Fibroblast of skin of right quadriceps (primary cell): ENCODE results near the gene ADAMTS8.

Experiments used
- DNase-seq: peaks from one replicate; pipeline ENCODE4 v3.0.0-alpha.2; 2013

The ADAMTS8 gene

DNA sequence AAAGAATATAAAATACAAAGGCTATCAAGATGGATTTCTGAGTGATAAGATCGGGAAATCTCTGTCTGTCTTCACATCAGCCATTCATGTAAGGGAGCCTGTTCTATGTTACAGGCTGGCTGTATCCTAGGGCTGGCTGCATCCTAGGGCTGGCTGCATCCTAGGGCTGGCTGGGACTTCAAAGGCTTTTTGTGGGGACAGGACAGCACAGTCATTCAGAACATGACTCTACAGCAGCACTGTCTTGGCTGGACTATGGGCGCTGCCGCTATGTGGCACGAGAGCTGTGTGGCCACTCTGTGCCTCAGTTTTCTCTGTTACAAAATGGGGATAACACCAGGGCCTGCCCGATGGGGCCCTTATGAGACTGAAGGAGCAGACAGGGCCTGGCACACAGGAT lies 10.2 kb downstream of the ADAMTS8 start:
- no peak for DNase-seq

DNA sequence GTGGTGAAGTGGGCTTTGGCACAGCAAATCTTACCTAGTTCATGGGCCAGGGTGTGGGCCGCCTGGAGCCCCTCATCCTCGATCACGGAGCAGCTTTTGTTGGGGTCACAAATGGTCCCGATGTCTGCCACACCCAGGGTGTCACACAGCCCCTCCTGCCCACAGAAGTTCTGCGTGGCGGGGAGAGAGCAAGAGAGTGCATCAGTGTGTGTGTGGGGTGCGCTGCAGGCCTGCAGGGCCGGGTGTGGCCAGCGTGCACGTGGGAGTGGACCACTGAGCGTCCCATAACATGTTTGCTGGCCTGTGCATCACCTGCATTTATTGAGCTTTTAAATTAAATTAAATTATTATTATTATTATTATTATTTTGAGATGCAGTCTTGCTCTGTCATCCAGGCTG lies 11.5 kb downstream of the ADAMTS8 start:
- no peak for DNase-seq

DNA sequence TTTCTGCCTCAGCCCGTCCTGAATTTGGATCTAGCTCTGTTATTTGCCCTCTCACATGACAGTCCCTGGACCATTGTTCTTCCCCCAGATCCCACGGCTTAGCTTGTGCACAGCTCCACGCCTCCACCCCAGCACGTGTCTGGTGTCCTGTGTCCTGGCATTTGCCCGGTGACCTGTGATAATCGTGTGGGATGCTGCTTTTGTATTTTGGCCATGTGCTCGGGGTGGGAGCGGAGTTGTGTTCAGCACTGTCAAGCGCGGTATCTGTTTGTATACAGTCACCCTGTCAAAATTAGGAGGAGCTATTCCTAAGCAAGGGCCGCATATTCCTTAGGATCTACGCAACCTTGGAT lies 11.9 kb downstream of the ADAMTS8 start:
- no peak for DNase-seq

DNA sequence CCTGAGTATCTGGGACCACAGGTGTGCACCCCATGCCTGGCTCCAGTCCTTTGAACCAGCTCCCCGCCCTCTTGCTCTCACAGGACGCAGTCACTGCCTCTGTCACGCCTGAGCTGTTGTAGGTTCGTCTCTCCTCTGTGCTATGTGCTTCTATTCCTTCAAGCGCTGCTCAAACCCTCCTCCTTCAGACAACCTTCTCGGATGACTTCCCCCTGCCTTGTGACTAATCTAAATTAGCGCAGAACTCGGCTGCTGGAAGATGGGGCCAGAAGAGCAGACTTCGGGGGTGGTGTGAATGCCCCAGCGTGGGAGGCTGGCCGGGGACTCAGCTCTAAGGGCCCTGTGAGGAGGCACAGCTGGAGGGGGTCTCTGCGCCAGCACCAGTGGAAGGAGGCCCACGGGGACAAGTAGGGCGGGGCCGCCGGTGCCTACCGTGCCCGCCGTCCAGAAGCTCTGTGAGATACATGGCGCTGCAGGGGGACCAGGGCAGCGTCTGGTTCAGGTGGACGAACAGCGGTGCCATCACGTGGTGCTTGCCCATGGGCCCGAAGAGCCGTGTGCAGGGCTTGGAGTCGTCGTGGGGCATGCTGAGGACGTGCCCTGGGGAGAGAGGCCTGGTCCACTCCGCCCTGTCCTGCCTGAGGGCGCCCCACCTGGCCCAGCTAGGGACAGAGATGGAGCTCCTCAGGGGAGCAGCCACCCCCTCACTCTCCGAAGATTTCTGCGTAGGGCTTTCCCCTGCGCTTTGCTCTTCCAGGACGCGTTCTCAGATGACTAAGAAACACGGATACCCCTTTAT lies 12.5 kb downstream of the ADAMTS8 start:
- peak; percentile 39 for DNase-seq

DNA sequence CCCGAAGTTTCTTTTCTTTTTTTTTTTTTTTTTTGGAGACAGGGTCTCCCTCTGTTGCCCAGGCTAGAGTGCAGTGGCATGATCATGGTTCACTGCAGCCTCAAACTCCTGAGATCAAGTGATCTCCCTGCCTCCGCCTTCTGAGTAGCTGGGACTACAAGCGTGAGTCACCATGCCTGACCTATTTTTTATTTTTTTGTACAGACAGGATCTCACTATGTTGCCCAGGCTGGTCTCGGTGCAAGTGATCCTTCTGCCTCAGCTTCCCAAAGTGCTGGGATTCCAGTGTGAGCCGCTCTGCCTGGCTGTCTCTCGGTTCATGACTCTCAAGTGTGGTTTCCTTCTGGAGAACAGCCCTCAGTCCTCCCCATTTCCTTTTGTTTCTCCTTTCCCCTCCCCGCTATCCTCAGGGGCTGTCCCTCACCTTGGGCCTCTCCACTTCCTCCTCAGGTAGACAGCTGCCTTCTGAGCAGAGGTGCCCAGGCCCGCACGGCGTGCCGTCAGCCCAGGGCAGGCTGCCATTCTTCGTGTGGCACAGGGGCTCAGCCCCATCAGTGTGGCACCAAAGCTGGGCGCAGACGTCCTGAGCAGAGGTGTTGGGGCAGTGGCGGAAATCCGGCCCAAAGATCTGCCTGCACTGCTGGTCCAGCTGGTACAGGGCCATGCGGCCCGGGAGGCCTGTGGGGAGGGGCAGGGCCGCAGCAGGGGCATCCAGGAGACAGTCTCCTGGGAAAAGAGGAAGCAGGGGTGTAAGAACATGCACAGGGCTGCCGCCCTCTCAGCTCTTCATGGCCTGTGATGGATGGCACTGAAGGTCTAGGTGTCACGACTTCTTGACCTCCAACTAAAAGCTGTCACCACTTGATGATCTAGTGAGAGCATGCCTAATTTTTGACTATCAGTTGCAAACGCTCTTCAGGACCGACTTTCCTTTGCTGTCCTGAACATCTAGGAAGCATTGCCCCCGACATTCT lies 14.0 kb downstream of the ADAMTS8 start:
- DNase-seq, result no peak

DNA sequence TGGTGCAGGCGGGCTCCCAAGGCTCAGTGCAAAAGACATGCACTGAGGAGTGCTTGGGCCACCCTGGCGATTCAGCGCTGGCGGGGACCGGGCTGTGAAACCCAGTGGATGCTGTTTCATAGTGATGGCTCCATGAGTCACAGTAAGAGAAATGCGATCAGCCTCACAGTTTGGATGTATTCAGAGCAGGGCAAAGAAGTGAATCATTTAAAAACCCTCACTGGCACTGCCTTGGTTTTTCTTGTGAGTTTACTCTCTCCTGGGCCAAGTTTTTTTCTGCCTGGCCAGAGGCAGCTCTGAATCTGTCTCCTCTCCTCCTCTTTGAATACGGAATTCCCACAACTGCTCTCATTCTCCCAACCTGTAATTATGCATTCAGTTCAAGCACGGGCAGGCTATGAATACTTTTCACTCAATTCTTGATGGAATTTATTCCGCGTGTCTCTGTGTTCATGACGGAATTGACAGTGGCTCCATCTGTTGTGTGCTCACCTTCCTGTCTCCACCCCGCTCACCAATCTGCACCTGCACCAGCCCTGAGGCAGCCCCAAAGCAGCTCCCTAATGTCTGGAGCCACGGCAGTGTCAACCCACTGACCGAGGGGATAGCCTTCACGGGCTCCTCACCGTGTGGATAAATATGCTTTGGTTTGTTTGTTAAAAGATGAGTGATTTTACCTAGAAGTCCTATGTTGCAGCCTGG lies 14.9 kb downstream of the ADAMTS8 start:
- DNase-seq, result peak; percentile 88

DNA sequence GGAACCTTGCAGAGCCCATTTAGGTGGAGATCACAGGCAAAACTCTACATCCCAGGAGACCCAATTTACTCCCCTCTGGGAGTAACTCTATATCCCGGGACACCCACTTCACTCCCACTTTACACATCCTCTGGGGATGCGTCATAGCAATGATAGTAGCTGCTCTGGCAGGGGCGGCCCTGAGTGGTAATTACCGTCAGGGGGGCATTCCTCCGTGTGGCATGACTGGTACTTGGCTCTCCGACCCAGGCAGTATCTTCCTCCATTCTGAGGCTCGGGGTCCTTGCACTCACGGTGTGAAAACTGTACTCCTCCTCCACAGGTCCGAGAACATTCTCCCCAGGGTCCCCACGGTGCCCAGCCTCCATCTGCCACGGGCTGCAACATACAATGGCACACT lies 17.2 kb downstream of the ADAMTS8 start:
- no peak for DNase-seq

DNA sequence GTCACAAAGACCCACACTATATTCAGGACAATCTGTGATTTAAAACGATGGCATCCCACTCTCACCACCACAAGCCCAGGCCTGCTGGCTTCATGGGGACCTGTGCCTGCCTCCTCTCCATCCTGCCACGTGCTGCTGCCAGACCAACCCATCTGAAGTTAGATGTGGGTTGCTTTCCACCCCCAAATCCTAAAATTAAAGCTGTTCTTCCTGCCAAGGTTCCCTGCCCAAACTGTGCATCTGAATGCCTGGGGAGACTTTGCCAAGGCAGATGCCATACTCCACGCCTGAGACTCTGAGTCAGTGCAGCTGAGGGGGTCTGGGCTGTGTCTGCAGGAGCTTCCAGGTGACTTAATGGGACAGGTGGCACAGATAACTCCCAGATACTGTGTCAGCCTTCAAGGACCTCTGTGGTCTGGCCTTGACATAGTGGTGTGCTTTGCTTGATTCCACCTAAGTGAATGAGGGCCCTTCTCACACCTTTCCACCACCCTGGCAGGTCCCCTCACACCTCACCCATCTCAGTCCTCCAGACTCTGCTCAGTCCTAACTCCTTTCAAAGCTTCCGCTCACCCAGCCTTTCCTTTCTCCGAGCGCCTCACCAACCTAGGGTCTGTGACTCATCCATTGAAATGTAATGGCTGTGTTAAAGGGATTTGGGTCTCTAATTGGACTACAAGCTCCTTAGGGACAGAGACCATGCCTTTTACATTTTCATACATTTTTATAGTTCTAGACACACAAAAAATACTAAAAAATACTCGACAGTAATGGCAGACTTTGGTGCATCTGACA lies 18.6 kb downstream of the ADAMTS8 start:
- DNase-seq, result peak; percentile 31

DNA sequence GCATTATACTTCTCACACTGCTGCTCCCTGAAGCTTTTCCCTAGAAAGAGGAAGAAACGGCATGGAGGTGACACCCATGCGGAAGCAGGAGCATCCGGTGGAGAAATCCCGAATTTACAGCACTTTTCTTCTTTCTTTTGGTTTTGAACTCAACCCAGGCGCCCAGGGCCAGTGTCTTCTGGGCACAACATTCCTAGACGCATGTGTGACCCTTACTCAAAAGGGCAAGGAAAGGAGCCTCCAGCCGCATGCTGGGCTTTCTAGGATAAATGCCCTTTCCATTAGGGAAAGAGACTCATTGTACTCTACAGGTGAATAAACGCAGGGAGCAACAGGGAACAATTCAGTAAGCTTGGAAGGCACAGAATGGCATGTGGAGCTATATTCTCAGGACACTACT lies 19.5 kb downstream of the ADAMTS8 start:
- no peak for DNase-seq

DNA sequence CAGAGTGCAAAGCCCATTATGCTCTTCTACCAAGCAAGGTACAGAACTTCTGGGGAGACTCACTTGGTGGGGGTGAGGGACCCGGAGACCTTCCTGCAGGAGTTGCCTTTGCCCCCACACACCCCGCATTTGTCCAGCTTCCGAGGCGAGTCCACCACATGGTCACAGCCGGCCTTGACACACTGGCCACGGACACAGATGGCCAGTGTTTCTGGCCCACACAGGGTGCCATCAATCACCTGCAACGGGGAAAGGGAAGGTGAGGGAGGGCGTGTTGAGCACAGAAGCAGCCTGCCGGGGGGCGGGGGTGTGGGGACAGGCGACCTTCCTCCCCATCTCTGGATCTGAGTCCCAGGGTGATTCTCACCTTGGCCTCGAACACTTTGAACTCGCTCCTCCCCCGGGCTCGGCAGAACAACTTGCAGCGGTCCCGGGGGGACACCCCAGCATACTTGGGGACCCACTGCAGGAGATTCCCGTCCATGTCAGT lies 20.0 kb downstream of the ADAMTS8 start:
- DNase-seq, result no peak

DNA sequence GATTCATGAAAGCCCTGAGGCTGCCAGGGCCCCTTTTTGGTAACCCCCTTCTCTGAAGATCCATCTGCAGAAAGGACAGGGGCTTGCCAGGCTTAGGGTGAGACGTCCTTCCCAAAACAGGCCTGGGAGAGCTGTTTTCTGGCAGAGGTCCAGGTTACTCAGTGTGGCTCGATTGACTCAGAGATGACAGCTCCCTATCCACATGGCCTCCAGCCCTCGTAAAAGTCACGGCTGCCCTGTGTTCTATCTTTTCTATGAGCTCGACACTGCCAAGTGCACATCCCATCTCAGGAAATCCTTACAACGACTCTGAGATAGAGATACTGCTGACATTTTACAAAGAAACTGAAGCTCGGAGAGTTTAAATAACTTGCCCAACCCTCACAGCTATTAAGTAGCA lies 20.4 kb downstream of the ADAMTS8 start:
- peak; percentile 88 for DNase-seq

DNA sequence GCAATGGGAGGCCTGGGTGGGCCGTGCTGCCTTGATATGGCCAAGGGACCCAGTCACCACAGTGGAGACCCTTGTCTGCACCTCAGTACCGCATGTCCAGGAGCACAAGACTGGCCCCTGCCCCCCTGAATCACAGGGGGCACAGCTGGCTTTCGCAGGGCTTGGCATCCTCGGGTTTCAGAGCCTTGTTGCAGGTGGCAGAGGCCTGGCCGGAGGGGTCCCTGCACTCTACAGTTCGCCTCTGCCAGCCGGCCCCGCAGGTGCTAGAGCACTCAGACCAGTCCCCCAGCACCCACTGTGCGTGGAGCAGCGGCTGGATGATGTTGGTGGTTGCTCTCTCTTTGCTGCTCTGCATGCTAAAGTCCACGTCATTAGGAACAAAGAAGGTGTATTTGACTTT lies 23.0 kb downstream of the ADAMTS8 start:
- DNase-seq, result no peak

DNA sequence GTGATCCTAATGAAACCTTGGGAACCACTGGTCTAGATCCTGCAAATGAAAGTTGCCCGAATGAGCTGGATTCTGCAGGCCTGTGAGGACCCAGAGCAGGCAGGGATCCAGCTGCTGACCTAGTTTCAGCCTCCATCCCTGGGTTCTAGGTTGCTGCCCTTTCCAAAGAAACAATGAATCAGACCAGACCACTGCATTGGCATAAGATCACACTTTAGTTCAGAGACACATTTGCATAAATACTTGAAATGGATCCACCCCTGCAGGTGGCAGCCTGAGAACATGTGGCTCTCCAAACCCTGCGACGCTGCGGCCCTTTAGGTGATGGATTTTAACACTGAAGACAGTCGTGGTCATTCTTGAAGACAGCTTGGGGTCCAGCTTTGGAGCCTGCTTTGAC lies 23.7 kb downstream of the ADAMTS8 start:
- DNase-seq, result no peak

DNA sequence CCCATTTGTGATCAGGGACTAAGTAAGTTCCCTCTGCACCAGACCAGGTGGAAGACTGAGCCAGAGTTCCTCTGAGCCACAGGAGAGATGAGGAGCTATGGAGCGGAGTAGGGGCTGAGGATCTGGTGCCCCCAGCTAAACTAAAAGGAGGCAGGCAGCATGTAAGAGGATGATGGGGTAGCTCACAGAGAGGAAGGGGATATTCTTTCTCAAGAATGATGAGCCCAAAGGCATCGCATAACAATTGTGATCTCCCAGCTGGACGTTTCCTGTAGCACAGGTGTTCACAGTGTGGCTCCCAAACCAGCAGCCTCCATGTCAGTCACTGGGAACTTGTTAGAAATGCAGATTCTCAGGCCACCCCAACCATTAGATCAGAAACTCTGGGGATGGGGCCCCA lies 24.4 kb downstream of the ADAMTS8 start:
- no peak for DNase-seq

DNA sequence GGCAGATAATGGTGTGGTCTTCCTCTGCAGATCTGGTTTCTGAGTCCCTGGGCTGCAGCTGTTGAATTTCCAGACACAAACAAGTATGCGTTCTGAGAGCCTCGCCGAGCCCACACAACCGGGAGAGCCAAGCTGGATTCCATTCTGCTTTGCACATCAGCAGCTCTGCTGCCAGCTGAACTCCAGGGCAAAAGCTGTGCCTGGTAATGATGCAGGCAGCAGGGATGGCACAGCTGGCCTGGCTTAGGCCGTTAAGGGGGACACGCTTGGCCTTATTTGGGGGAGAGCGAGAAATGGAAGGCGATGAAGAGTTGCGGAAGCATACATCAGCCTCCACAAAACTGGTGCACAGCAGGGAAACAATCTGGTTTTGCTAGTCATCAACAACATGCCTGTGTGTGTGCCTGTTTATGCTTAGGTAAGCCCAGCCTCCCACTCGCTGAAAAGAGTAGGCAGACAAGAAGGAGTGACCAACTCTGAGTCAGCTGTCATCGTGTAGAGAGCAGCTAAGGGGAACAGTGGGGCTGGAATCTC lies 25.1 kb downstream of the ADAMTS8 start:
- peak; percentile 91 for DNase-seq

DNA sequence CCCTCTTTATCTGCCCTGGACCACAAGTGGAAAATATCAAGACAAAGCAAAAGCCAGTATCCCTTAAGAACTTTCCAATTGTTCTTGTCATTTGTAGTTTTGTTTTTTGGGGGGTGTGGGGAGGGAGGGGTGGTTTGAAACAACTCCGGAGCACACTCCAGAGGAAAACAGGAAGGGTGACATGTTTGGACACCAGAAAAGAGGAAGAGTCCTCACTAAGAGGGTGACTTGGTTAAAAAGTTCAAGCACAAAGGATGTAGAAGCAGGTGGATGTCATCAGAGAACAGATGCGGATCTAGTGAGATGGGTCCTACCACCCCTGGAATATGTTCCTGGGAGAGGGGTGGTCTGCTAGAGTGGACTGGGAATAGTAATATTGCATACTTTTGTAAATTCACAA lies 25.8 kb downstream of the ADAMTS8 start:
- DNase-seq, result no peak

DNA sequence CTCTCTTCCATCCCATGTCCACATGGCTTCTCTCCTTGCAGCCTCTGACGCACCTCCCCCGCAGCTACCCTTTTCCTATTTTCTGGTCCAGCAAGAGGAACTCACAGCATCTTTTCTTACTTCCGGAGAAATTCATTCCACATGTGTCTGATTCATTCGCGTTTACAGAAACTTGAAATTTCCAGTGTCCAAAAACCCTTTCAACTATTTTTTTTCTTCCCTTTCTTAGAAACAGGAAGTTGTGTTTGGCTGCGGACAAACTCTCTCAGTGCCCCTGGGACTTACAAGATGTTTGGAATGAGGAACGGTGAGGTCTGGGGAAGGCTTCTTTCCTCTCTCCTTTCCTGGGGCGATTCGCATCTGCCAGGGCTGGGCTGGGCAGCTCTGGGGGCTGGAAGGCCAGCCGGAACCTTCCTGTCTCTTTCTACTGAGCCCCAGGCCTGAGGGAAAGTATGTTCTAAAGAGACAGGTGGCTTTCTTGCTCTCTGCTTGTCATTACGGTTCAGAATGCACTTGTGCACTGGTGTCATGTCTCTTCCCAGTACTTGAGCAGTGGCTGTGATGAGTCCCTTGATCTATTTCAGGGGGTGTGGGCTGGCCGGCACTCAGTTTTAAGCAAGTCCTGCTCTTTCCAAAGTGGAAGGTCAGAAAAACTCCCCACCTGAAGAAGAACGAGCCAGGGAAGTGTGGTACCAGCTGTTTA lies 27.5 kb downstream of the ADAMTS8 start:
- DNase-seq, result peak; percentile 86

DNA sequence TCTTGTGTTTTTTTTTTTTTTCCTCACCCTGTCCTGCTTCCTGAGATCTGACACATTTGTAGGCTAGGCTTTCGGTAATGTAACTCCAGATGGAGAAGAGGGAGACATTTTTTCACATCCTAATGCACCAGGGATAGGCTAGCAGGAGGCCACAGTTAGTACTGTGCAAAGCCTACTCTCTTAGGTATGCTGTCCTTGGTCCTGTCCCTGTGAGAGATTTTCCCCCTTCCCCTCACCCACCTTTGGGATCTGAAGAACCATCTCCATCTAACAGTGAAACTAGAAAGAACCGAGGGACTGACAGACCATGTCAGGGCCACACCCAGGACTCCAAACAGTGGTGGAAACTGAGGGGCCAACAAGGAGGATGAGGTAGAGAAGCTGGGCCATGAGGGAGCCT lies 29.2 kb downstream of the ADAMTS8 start:
- no peak for DNase-seq

DNA sequence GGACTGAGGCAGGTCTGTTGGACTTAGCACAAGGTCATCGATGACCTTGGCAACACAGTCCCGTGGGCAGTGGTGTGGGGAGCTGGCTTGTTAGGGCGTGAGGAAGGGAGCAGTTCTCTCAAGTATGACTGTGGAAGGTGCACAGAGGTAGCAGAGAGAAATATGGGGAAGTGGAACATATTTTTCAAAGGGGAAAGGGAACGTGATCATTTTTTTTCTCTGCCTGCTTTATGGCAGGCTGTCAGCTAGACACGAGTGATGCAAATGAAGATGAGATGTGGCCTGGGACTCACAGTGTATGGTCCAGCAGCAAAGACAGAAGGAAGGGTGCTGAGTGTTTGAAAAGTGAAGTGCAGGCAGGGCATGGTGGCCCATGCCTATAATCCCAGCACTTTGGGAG lies 30.6 kb downstream of the ADAMTS8 start:
- no peak for DNase-seq

DNA sequence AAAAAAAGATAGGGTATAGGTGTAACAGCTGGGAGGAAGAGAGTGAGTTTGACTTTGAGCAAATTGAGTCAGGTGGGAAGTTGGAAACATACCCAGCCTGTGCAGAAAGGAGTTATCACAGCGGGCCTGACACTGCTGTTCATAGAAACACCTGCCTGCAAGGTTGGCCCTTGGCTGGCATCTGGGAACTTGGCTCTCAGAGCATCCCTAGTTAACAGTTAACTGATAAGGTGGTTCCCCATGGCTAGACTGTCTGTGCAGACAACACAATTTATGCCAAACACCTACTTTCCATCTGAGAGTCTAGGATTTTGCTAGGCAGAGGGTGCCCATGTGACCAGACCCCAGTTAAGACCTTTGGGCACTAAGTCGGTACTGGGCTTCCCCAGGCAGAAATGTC lies 31.4 kb downstream of the ADAMTS8 start:
- no peak for DNase-seq

DNA sequence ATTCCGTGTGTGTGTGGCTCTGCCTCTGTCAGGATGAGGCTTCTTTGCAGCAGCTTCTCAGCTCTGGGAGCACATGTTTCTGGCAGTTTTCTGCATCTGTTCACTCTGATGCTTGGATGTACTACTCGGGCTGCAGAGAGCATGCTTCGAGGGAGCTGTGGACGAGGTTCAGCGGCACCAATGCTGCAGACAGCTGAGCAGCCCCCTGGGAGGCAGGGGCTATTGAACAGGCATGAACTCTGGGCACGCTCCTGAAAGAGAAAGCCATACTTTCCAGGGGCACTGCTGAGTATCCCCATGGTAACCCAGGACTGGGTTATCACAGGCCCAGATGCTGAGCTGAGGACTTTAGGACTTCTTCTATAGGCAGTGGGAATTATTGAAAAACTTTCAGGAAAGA lies 33.8 kb downstream of the ADAMTS8 start:
- no peak for DNase-seq

DNA sequence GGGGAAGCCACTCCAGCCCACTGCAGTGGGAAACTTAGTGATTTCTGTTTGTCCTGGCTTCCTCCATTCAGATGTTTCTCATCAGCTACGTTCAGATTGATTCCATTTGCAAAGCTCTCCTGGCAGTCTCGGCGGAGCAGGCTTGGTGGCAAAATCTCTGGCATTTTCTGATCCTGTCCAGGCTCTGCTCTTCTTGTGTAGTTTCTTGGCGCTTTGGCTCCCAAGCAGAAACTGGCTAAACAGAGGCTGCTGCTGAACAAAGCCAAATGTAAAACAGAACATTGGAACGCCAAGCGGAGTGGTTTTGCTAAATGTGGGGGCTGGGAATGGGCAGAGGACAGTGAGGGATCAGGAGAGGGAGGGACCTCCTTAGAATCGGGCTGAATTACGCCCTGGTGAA lies 36.7 kb downstream of the ADAMTS8 start:
- DNase-seq, result no peak
